GM12878 (cell line): ENCODE data around the gene HCN4. TPM values are rescaled to one million over a fixed set of nuclear protein-coding genes. Genes with fewer than 3 reads are reported as not detected.
A peak's percentile ranks its signal among the peaks of the same experiment; 100 is the strongest.

ENCODE experiments used
- ATAC-seq: fragments of 200-7000 bp; cut with Tn5 transposase; 3 replicates; pipeline ENCODE4 v1.9.1; 2020; ENCODE audit warnings: mild to moderate bottlenecking, moderate library complexity
- BruUV-seq: library from RNA; stranded (reverse); fragments of 400-500 nt; replicated peaks from 2 replicates; lab custom pipeline; 2021; lab: Mats Ljungman, UMichigan
- CTCF ChIA-PET: fragments of 300-600 bp; sonication (Branson Sonifier 250); formaldehyde crosslinking; extraction: SDS; loops from one replicate; lab custom pipeline; 2021; ENCODE audit warnings: inconsistent platforms; lab: Yijun Ruan, JAX
- POLR2A ChIA-PET: fragments of 350-600 bp; formaldehyde crosslinking; extraction: SDS; loops from one replicate; lab custom pipeline; 2021; ENCODE audit warnings: inconsistent platforms; lab: Charles Lee
- RAD21 ChIA-PET: fragments of 300-600 bp; sonication (Branson Sonifier 250); formaldehyde crosslinking; loops from one replicate; lab custom pipeline; 2023; ENCODE audit warnings: antibody characterized with exemption; ENCODE audit not compliant: unreplicated experiment; lab: Charles Lee
- SMC1A ChIA-PET: fragments of 300-600 bp; sonication (Branson Sonifier 250); formaldehyde crosslinking; loops from one replicate; lab custom pipeline; 2023; ENCODE audit not compliant: unreplicated experiment, uncharacterized antibody; lab: Charles Lee
- DNase-seq: peaks from one replicate; pipeline ENCODE4 v3.0.0-alpha.2; 2011; ENCODE audit warnings: low read depth, low spot score
- FAIRE-seq: peaks from 3 replicates; lab custom pipeline; 2011; peaks lifted over from hg19 to GRCh38; lab: Jason Lieb, UNC
- H2AFZ ChIP-seq: 2 replicates; pipeline ENCODE4 v1.6.0; 2011; ENCODE audit warnings: low read depth, low read length, control low read depth; ENCODE audit not compliant: control insufficient read depth
- H3K27ac ChIP-seq: 2 replicates; pipeline ENCODE4 v1.5.1; 2011; ENCODE audit warnings: control low read depth; ENCODE audit not compliant: control insufficient read depth, insufficient read depth
- H3K27me3 ChIP-seq, 2 experiments: replicated peaks in 1 of 2; 2 replicates each; pipeline versions ENCODE4 v1.6.0 to v1.6.1; 2011; ENCODE audit warnings: low read length in 1 of 2; ENCODE audit not compliant: control insufficient read depth in 2 of 2, insufficient read depth in 2 of 2
- H3K36me3 ChIP-seq, 2 experiments: 2 replicates each; pipeline ENCODE4 v1.5.1; 2011; ENCODE audit warnings: low read length in 1 of 2; ENCODE audit not compliant: control insufficient read depth in 2 of 2, insufficient read depth in 2 of 2
- H3K4me1 ChIP-seq: 2 replicates; pipeline ENCODE4 v1.6.1; 2011; ENCODE audit warnings: mild to moderate bottlenecking, low read length, moderate library complexity, mixed read lengths; ENCODE audit not compliant: control insufficient read depth, insufficient read depth
- H3K4me2 ChIP-seq: 2 replicates; pipeline ENCODE4 v1.6.0; 2011; ENCODE audit warnings: control low read depth; ENCODE audit not compliant: control insufficient read depth, insufficient read depth
- H3K4me3 ChIP-seq: fragments of 200-600 bp; sonication (generic); 2 replicates; pipeline ENCODE4 v1.5.1; 2016
- H3K79me2 ChIP-seq: 2 replicates; pipeline ENCODE4 v1.6.0; 2011; ENCODE audit warnings: low read length; ENCODE audit not compliant: control insufficient read depth, insufficient read depth
- H3K9ac ChIP-seq: 2 replicates; pipeline ENCODE4 v1.8.0; 2011; ENCODE audit warnings: low read length, control low read depth, mixed read lengths; ENCODE audit not compliant: control insufficient read depth, insufficient read depth
- H3K9me3 ChIP-seq: replicated peaks from 3 replicates; pipeline ENCODE4 v1.5.1; 2011; ENCODE audit warnings: mild to moderate bottlenecking, low read length; ENCODE audit not compliant: control insufficient read depth, insufficient read depth
- H4K20me1 ChIP-seq: 2 replicates; pipeline ENCODE4 v1.6.0; 2011; ENCODE audit not compliant: control insufficient read depth, insufficient read depth
- BMI1 ChIP-seq: fragments of 450-650 bp; IDR thresholded peaks from 2 replicates; pipeline ENCODE4 v1.6.1; 2016; ENCODE audit warnings: mild to moderate bottlenecking, moderate library complexity, borderline replicate concordance
- CHD1 ChIP-seq: IDR thresholded peaks from 2 replicates; pipeline ENCODE4 v1.6.1; 2012; ENCODE audit warnings: low read depth, low read length, improper control_type of control experiment
- MLLT1 ChIP-seq: fragments of 450-650 bp; IDR thresholded peaks from 2 replicates; pipeline ENCODE4 v1.6.1; 2016; ENCODE audit warnings: mild to moderate bottlenecking
- NFXL1 ChIP-seq: fragments of 450-650 bp; IDR thresholded peaks from 2 replicates; pipeline ENCODE4 v1.6.1; 2017; ENCODE audit warnings: antibody characterized with exemption, mild to moderate bottlenecking, borderline replicate concordance
- PAX8 ChIP-seq: fragments of 450-650 bp; IDR thresholded peaks from 2 replicates; pipeline ENCODE4 v1.6.1; 2017; ENCODE audit warnings: mild to moderate bottlenecking, moderate library complexity
- RCOR1 ChIP-seq: conservative IDR thresholded peaks from 2 replicates; pipeline ENCODE4 v1.6.1; 2012; ENCODE audit warnings: low read depth, low read length, improper control_type of control experiment
- SKIL ChIP-seq: fragments of 450-650 bp; IDR thresholded peaks from 2 replicates; pipeline ENCODE4 v1.6.1; 2017; ENCODE audit warnings: mild to moderate bottlenecking, low read depth, inconsistent platforms; ENCODE audit not compliant: poor library complexity, severe bottlenecking
- SREBF2 ChIP-seq: IDR thresholded peaks from 2 replicates; pipeline ENCODE4 v1.6.1; 2012; ENCODE audit warnings: mild to moderate bottlenecking, low read length
- YY1 ChIP-seq: IDR thresholded peaks from 2 replicates; pipeline ENCODE4 v1.6.1; 2011; ENCODE audit warnings: low read depth, mild to moderate bottlenecking, low read length
- WGBS: methylation state at CpG from one replicate; pipeline ENCODE4 v1.1.6; 2016; ENCODE audit warnings: low lambda C conversion rate; ENCODE audit not compliant: insufficient replicate concordance, insufficient coverage; ENCODE audit errors: missing lambda C conversion rate; 5-methylcytosine and 5-hydroxymethylcytosine counted together
- in situ Hi-C: fragments of 300-500 bp; cut with MboI; formaldehyde crosslinking; loops from 9 replicates; pipeline ENCODE4 v1.14.3; 2018; ENCODE audit warnings: mixed read lengths
- intact Hi-C: fragments of 100-400 bp; cut with micrococcal nuclease; formaldehyde crosslinking; loops from one replicate; pipeline ENCODE4 v1.14.2; 2022; ENCODE audit not compliant: unreplicated experiment
- polyA plus RNA-seq, 11 experiments: library from polyadenylated mRNA; depleted of rRNA in 4 of 11; unstranded in 6 of 11; stranded (reverse) in 5 of 11; fragments of >200 nt; fragmentation: Nextera tagmentation in 4 of 11; fragmentation: Illumina TruSeq in 1 of 11; extraction: Ambion mirVana in 4 of 11; extraction: Trizol in 1 of 11; gene quantifications; 1 replicate in 1 of 11; 2 replicates in 10 of 11; pipeline versions ENCODE4 v1.2.1 to v1.2.3, GENCODE V29; 2011 to 2016; ENCODE audit warnings: inconsistent platforms in 2 of 11, missing spikeins in 2 of 11, low read depth in 1 of 11
- total RNA-seq, 4 experiments: library from RNA; depleted of rRNA in 3 of 4; stranded (reverse); fragments of >200 nt in 3 of 4; fragmentation: Illumina TruSeq in 1 of 4; extraction: Trizol in 1 of 4; gene quantifications; 2 replicates each; pipeline versions ENCODE4 v1.2.1 to v1.2.3, GENCODE V29; 2013 to 2021
- TF ChIP-seq, protein P1 (sequence below): fragments of 450-650 bp; formaldehyde crosslinking; IDR thresholded peaks from 2 replicates; pipeline ENCODE4 v1.4.0; 2020; ENCODE audit warnings: mild to moderate bottlenecking, moderate library complexity
- TF ChIP-seq, protein P2 (sequence below): fragments of 150-350 bp; IDR thresholded peaks from 2 replicates; pipeline ENCODE4 v1.6.1; 2016; ENCODE audit warnings: low read depth, low read length

The HCN4 gene
- total and polyA plus RNA-seq, 10 of the 15 experiments (the other 5 are each of a cell fraction or from before 2014, with no cell fraction given): 0.03 to 0.10 TPM; not detected in 8

GRCh38 chr15:73318463-73319351 is 50.1 kb downstream of the HCN4 start:
- in situ Hi-C loops: no loop called here
- TF ChIP-seq, protein P1, sequence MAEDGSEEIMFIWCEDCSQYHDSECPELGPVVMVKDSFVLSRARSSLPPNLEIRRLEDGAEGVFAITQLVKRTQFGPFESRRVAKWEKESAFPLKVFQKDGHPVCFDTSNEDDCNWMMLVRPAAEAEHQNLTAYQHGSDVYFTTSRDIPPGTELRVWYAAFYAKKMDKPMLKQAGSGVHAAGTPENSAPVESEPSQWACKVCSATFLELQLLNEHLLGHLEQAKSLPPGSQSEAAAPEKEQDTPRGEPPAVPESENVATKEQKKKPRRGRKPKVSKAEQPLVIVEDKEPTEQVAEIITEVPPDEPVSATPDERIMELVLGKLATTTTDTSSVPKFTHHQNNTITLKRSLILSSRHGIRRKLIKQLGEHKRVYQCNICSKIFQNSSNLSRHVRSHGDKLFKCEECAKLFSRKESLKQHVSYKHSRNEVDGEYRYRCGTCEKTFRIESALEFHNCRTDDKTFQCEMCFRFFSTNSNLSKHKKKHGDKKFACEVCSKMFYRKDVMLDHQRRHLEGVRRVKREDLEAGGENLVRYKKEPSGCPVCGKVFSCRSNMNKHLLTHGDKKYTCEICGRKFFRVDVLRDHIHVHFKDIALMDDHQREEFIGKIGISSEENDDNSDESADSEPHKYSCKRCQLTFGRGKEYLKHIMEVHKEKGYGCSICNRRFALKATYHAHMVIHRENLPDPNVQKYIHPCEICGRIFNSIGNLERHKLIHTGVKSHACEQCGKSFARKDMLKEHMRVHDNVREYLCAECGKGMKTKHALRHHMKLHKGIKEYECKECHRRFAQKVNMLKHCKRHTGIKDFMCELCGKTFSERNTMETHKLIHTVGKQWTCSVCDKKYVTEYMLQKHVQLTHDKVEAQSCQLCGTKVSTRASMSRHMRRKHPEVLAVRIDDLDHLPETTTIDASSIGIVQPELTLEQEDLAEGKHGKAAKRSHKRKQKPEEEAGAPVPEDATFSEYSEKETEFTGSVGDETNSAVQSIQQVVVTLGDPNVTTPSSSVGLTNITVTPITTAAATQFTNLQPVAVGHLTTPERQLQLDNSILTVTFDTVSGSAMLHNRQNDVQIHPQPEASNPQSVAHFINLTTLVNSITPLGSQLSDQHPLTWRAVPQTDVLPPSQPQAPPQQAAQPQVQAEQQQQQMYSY (CRISPR knock-in tag): no peak
- no peak for TF ChIP-seq YY1
- TF ChIP-seq RCOR1: 0 out of 2 replicates have a peak, but pooled peaks have one; percentile 68
- no peak for TF ChIP-seq NFXL1
- no peak for TF ChIP-seq CHD1
- no peak for TF ChIP-seq SREBF2
- peak; percentile 96 for TF ChIP-seq BMI1
- no peak for TF ChIP-seq PAX8
- TF ChIP-seq, protein P2, sequence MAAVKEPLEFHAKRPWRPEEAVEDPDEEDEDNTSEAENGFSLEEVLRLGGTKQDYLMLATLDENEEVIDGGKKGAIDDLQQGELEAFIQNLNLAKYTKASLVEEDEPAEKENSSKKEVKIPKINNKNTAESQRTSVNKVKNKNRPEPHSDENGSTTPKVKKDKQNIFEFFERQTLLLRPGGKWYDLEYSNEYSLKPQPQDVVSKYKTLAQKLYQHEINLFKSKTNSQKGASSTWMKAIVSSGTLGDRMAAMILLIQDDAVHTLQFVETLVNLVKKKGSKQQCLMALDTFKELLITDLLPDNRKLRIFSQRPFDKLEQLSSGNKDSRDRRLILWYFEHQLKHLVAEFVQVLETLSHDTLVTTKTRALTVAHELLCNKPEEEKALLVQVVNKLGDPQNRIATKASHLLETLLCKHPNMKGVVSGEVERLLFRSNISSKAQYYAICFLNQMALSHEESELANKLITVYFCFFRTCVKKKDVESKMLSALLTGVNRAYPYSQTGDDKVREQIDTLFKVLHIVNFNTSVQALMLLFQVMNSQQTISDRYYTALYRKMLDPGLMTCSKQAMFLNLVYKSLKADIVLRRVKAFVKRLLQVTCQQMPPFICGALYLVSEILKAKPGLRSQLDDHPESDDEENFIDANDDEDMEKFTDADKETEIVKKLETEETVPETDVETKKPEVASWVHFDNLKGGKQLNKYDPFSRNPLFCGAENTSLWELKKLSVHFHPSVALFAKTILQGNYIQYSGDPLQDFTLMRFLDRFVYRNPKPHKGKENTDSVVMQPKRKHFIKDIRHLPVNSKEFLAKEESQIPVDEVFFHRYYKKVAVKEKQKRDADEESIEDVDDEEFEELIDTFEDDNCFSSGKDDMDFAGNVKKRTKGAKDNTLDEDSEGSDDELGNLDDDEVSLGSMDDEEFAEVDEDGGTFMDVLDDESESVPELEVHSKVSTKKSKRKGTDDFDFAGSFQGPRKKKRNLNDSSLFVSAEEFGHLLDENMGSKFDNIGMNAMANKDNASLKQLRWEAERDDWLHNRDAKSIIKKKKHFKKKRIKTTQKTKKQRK: no peak
- no peak for TF ChIP-seq MLLT1
- no peak for TF ChIP-seq SKIL

More at GRCh38 chr15:73318463-73319351, 50.1 kb downstream of the HCN4 start:
- H2AFZ ChIP-seq: no peak overlapping the region
- no peak overlapping the region for H3K4me3 ChIP-seq
- CTCF ChIA-PET: no interaction called here
- ATAC-seq (peak; percentile 87), DNase-seq (no peak), FAIRE-seq (no peak)
- no peak overlapping the region for H3K27ac ChIP-seq
- no peaks in the 10 kb centered on the region for H3K36me3 ChIP-seq
- H3K27me3 ChIP-seq: no peaks in the 10 kb centered on the region
- 0 out of 2 replicates have a peak overlapping the region, but pooled peaks have one; percentile 33 for H3K4me2 ChIP-seq
- no peaks in the 10 kb centered on the region for H3K79me2 ChIP-seq
- no peaks in the 10 kb centered on the region for H3K9me3 ChIP-seq
- SMC1A ChIA-PET: interaction anchor here (0.6 kb wide), 1 partner anchor 135 kb away, joined by 3 read pairs; no protein-coding TSS in a partner anchor
- no peaks in the 10 kb centered on the region for H4K20me1 ChIP-seq
- no TSS peak for BruUV-seq
- intact Hi-C loops: no loop called here
- POLR2A ChIA-PET: no interaction called here
- 2% methylated on average over 37 of the region's 42 CpGs for WGBS
- RAD21 ChIA-PET: no interaction called here
- H3K4me1 ChIP-seq: peaks cover 4% of the 10 kb centered on the region; the same call in 1 of the 2 replicates
- no peak overlapping the region for H3K9ac ChIP-seq
